Measurements from ENCODE around the gene CENPA.
A peak's percentile ranks its signal among the peaks of the same experiment; 100 is the strongest.

CENPA gene

GRCh38 chr2:26765475-26766200, 20.2 kb upstream of the CENPA start:
- H3K4me3 ChIP-seq (ENCODE audit: low read length): peak overlapping the region; percentile 97; the same call in 1 of the 2 replicates
- no peak for TF ChIP-seq EZH2phosphoT487 (IDR thresholded peaks at IDR 0.05; ENCODE audit: low read depth)
- no peak for TF ChIP-seq CTCF (IDR thresholded peaks at IDR 0.05; ENCODE audit: low read depth, low read length)
- H3K27ac ChIP-seq (ENCODE audit: low read length): no peak overlapping the region
- H3K27me3 ChIP-seq (ENCODE audit: low read depth, low read length): no peaks in the 10 kb centered on the region
- peak overlapping the region; percentile 96 for H3K4me2 ChIP-seq (ENCODE audit: low read length)
- H3K36me3 ChIP-seq (replicated peaks; ENCODE audit: low read depth, low read length): no peaks in the 10 kb centered on the region
- H3K4me1 ChIP-seq (ENCODE audit: low read length): peaks cover 8% of the 10 kb centered on the region; the same call in 1 of the 2 replicates
- H3K79me2 ChIP-seq (ENCODE audit: low read length): peaks cover 19% of the 10 kb centered on the region
- H2AFZ ChIP-seq (ENCODE audit: low read depth, low read length): no peak overlapping the region
- 0 out of 2 replicates have a peak, but pooled peaks cover 6% of the 10 kb centered on the region for H4K20me1 ChIP-seq (ENCODE audit: insufficient read depth, low read length)
- no peaks in the 10 kb centered on the region for H3K9me3 ChIP-seq (ENCODE audit: insufficient read depth, low read length)
- no peak overlapping the region for H3K9ac ChIP-seq (ENCODE audit: low read length)

- TF ChIP-seq CTCF (IDR thresholded peaks at IDR 0.05; ENCODE audit: low read depth, low read length) (no peak), EZH2phosphoT487 (IDR thresholded peaks at IDR 0.05; ENCODE audit: low read depth) (no peak)
- Histone ChIP-seq H3K27ac (ENCODE audit: low read length) (no peak overlapping the region), H4K20me1 (ENCODE audit: insufficient read depth, low read length) (peaks cover 6% of the 10 kb centered on the region; the same call in 1 of the 2 replicates), H3K27me3 (ENCODE audit: low read depth, low read length) (no peaks in the 10 kb centered on the region), H3K36me3 (replicated peaks; ENCODE audit: low read depth, low read length) (no peaks in the 10 kb centered on the region), H3K4me1 (ENCODE audit: low read length) (peaks cover 8% of the 10 kb centered on the region; the same call in 1 of the 2 replicates), H2AFZ (ENCODE audit: low read depth, low read length) (no peak overlapping the region), H3K4me3 (ENCODE audit: low read length) (no peak overlapping the region), H3K9me3 (ENCODE audit: insufficient read depth, low read length) (no peaks in the 10 kb centered on the region), H3K9ac (ENCODE audit: low read length) (no peak overlapping the region), H3K4me2 (ENCODE audit: low read length) (no peak overlapping the region), H3K79me2 (ENCODE audit: low read length) (peaks cover 22% of the 10 kb centered on the region)
These were observed 18.7 kb upstream of the CENPA start for GRCh38 chr2:26767129-26767528.

- Histone ChIP-seq H3K79me2 (ENCODE audit: low read length) (peaks cover 22% of the 10 kb centered on the region), H4K20me1 (ENCODE audit: insufficient read depth, low read length) (peaks cover 6% of the 10 kb centered on the region; the same call in 1 of the 2 replicates), H3K27ac (ENCODE audit: low read length) (no peak overlapping the region)
These were observed 17.9 kb upstream of the CENPA start for GRCh38 chr2:26767894-26768487.

More at GRCh38 chr2:26767894-26768487, 17.9 kb upstream of the CENPA start:
- TF ChIP-seq EZH2phosphoT487 (IDR thresholded peaks at IDR 0.05; ENCODE audit: low read depth): no peak
- TF ChIP-seq CTCF (IDR thresholded peaks at IDR 0.05; ENCODE audit: low read depth, low read length): no peak
- Histone ChIP-seq H3K4me1 (ENCODE audit: low read length) (peaks cover 8% of the 10 kb centered on the region; the same call in 1 of the 2 replicates), H3K27me3 (ENCODE audit: low read depth, low read length) (no peaks in the 10 kb centered on the region), H3K9ac (ENCODE audit: low read length) (no peak overlapping the region), H3K36me3 (replicated peaks; ENCODE audit: low read depth, low read length) (no peaks in the 10 kb centered on the region), H3K4me3 (ENCODE audit: low read length) (no peak overlapping the region), H3K9me3 (ENCODE audit: insufficient read depth, low read length) (no peaks in the 10 kb centered on the region), H3K4me2 (ENCODE audit: low read length) (no peak overlapping the region), H2AFZ (ENCODE audit: low read depth, low read length) (no peak overlapping the region)

Data from OCI-LY3 (cell line).